Measurements from ENCODE around the gene MFAP4. TPM values are rescaled to one million over a fixed set of nuclear protein-coding genes. Genes with fewer than 3 reads are reported as not detected.

MFAP4 gene
- total and polyA plus RNA-seq, 9 donors = 46.5 to 380 (median 179) TPM

GRCh38 chr17:19343256-19343630 lies 43.7 kb downstream of the MFAP4 start:
- Histone ChIP-seq H3K9me3 (no peaks in the 10 kb centered on the region), H3K36me3 (no peaks in the 10 kb centered on the region), H3K4me3 (no peak overlapping the region), H3K27ac (no peak overlapping the region), H3K27me3 (no peaks in the 10 kb centered on the region), H3K4me1 (ENCODE audit: insufficient read depth) (peaks cover 14% of the 10 kb centered on the region)
- 83 to 89% (median 87%) methylated on average over 7 of the region's 7 CpGs for WGBS, 3 donors
- DNase-seq = peak in 1 of 5 donors; percentile 13
- TF ChIP-seq POLR2A (IDR thresholded peaks at IDR 0.05) (no peak), EP300 (IDR thresholded peaks at IDR 0.05) (no peak), CTCF (IDR thresholded peaks at IDR 0.05) (no peak)
- intact Hi-C loops (cut with DNase I) = no loop called here

- 64 to 73% (median 69%) methylated on average over 6 to 7 of the region's 7 CpGs for WGBS, 3 donors
- intact Hi-C loops (cut with DNase I) = no loop called here
- Histone ChIP-seq H3K36me3 (no peaks in the 10 kb centered on the region), H3K27ac (peak overlapping the region; percentile 26 to 51), H3K27me3 (no peaks in the 10 kb centered on the region), H3K9me3 (no peaks in the 10 kb centered on the region), H3K4me1 (ENCODE audit: insufficient read depth) (peaks cover 14% of the 10 kb centered on the region), H3K4me3 (no peak overlapping the region)
- peak in 2 of 5 donors; percentile 39 to 58 for DNase-seq
- TF ChIP-seq CTCF (IDR thresholded peaks at IDR 0.05) (no peak), EP300 (IDR thresholded peaks at IDR 0.05) (no peak), POLR2A (IDR thresholded peaks at IDR 0.05) (no peak)
These were observed 44.3 kb downstream of the MFAP4 start for GRCh38 chr17:19342611-19343255.

- WGBS, 3 donors = 37 to 42% (median 38%) methylated on average over 18 to 20 of the region's 20 CpGs
- no peaks in the 10 kb centered on the region for H3K9me3 ChIP-seq
- peaks cover 14% of the 10 kb centered on the region for H3K4me1 ChIP-seq (ENCODE audit: insufficient read depth)
- no peak for TF ChIP-seq CTCF (IDR thresholded peaks at IDR 0.05)
- TF ChIP-seq EP300 (IDR thresholded peaks at IDR 0.05) = no peak
- no peak for TF ChIP-seq POLR2A (IDR thresholded peaks at IDR 0.05)
- intact Hi-C loops (cut with DNase I) = no loop called here
- no peak overlapping the region for H3K4me3 ChIP-seq
- H3K27me3 ChIP-seq = no peaks in the 10 kb centered on the region
- peak in 2 of 5 donors; percentile 42 to 71 for DNase-seq
- peak overlapping the region; percentile 26 to 51 for H3K27ac ChIP-seq
- no peaks in the 10 kb centered on the region for H3K36me3 ChIP-seq
These were observed 45.1 kb downstream of the MFAP4 start for GRCh38 chr17:19341641-19342610.

GRCh38 chr17:19341211-19341631 lies 45.8 kb downstream of the MFAP4 start:
- Histone ChIP-seq H3K27me3 (no peaks in the 10 kb centered on the region), H3K4me1 (ENCODE audit: insufficient read depth) (peaks cover 12% of the 10 kb centered on the region), H3K27ac (no peak overlapping the region), H3K9me3 (no peaks in the 10 kb centered on the region), H3K36me3 (no peaks in the 10 kb centered on the region), H3K4me3 (no peak overlapping the region)
- DNase-seq = peak in 2 of 5 donors; percentile 16 to 34
- TF ChIP-seq POLR2A (IDR thresholded peaks at IDR 0.05) (no peak), CTCF (IDR thresholded peaks at IDR 0.05) (no peak), EP300 (IDR thresholded peaks at IDR 0.05) (no peak)
- 67 to 87% (median 74%) methylated on average over 7 of the region's 7 CpGs for WGBS, 3 donors
- intact Hi-C loops (cut with DNase I) = no loop called here
